H9 (cell line): ENCODE data around the gene ANKH. TPM values are rescaled to one million over a fixed set of nuclear protein-coding genes. Genes with fewer than 3 reads are reported as not detected.
A peak's percentile ranks its signal among the peaks of the same experiment; 100 is the strongest.

Source experiments
- DNase-seq: peaks from one replicate; pipeline ENCODE4 v3.0.0-alpha.2; 2017
- H2AFZ ChIP-seq: one replicate; pipeline ENCODE4 v1.6.1; 2013; ENCODE audit warnings: mild to moderate bottlenecking, low read length, control low read depth, moderate library complexity
- H2AK5ac ChIP-seq: 2 replicates; pipeline ENCODE4 v1.6.1; 2013; ENCODE audit warnings: low read length, control low read depth, mixed read lengths; ENCODE audit not compliant: insufficient read length
- H2BK120ac ChIP-seq: one replicate; pipeline ENCODE4 v1.6.1; 2013; ENCODE audit warnings: low read depth, mild to moderate bottlenecking, low read length, control low read depth, inconsistent platforms; ENCODE audit not compliant: poor library complexity, severe bottlenecking
- H2BK12ac ChIP-seq: 2 replicates; pipeline ENCODE4 v1.6.1; 2013; ENCODE audit warnings: low read length, control low read depth, mixed read lengths, low read depth; ENCODE audit not compliant: insufficient read length
- H2BK15ac ChIP-seq: 2 replicates; pipeline ENCODE4 v1.6.1; 2013; ENCODE audit warnings: low read depth, low read length, control low read depth
- H2BK20ac ChIP-seq: one replicate; pipeline ENCODE4 v1.6.1; 2013; ENCODE audit warnings: low read depth, mild to moderate bottlenecking, low read length, control low read depth, inconsistent platforms; ENCODE audit not compliant: poor library complexity, severe bottlenecking
- H2BK5ac ChIP-seq: 2 replicates; pipeline ENCODE4 v1.6.1; 2013; ENCODE audit warnings: low read length, control low read depth, mixed read lengths; ENCODE audit not compliant: insufficient read length
- H3K14ac ChIP-seq: 2 replicates; pipeline ENCODE4 v1.6.1; 2013; ENCODE audit warnings: low read length, control low read depth; ENCODE audit not compliant: insufficient read depth
- H3K18ac ChIP-seq: 2 replicates; pipeline ENCODE4 v1.6.1; 2013; ENCODE audit warnings: low read depth, mild to moderate bottlenecking, mixed read lengths, low read length, control low read depth; ENCODE audit not compliant: insufficient read length
- H3K23ac ChIP-seq: 2 replicates; pipeline ENCODE4 v1.6.1; 2013; ENCODE audit warnings: low read length, control low read depth, mixed read lengths, low read depth; ENCODE audit not compliant: insufficient read length
- H3K23me2 ChIP-seq: 2 replicates; pipeline ENCODE4 v1.6.1; 2013; ENCODE audit warnings: low read depth, mild to moderate bottlenecking, mixed read lengths, low read length, control low read depth; ENCODE audit not compliant: insufficient read length, poor library complexity, severe bottlenecking
- H3K27ac ChIP-seq: 2 replicates; pipeline ENCODE4 v1.5.1; 2013; ENCODE audit warnings: low read length, control low read depth, mixed read lengths, low read depth; ENCODE audit not compliant: insufficient read length
- H3K27me3 ChIP-seq: 2 replicates; pipeline ENCODE4 v1.6.1; 2013; ENCODE audit warnings: low read length, control low read depth, inconsistent platforms; ENCODE audit not compliant: insufficient read depth
- H3K4ac ChIP-seq: 2 replicates; pipeline ENCODE4 v1.6.1; 2013; ENCODE audit warnings: low read depth, mild to moderate bottlenecking, control low read depth, inconsistent platforms, low read length, moderate library complexity
- H3K4me1 ChIP-seq: 2 replicates; pipeline ENCODE4 v1.6.1; 2013; ENCODE audit warnings: low read length, control low read depth, inconsistent platforms; ENCODE audit not compliant: insufficient read depth
- H3K4me2 ChIP-seq: 2 replicates; pipeline ENCODE4 v1.6.1; 2013; ENCODE audit warnings: low read length, control low read depth, mixed read lengths; ENCODE audit not compliant: insufficient read length, insufficient read depth
- H3K56ac ChIP-seq: 2 replicates; pipeline ENCODE4 v1.6.1; 2013; ENCODE audit warnings: low read depth, mild to moderate bottlenecking, mixed read lengths, low read length, control low read depth; ENCODE audit not compliant: insufficient read length
- H3K79me1 ChIP-seq: 2 replicates; pipeline ENCODE4 v1.6.1; 2013; ENCODE audit warnings: low read depth, mild to moderate bottlenecking, moderate library complexity, low read length, control low read depth, inconsistent platforms; ENCODE audit not compliant: insufficient read depth, poor library complexity, severe bottlenecking
- H3K79me2 ChIP-seq: 2 replicates; pipeline ENCODE4 v1.6.1; 2013; ENCODE audit warnings: low read length, control low read depth, inconsistent platforms; ENCODE audit not compliant: insufficient read depth
- H3K9ac ChIP-seq: 2 replicates; pipeline ENCODE4 v1.6.1; 2013; ENCODE audit warnings: low read length, control low read depth, mixed read lengths; ENCODE audit not compliant: insufficient read length; ENCODE audit errors: extremely low read depth
- H3K9me3 ChIP-seq: one replicate; pipeline ENCODE4 v1.6.1; 2013; ENCODE audit warnings: low read depth, low read length, inconsistent platforms; ENCODE audit not compliant: control insufficient read depth
- H3T11ph ChIP-seq: one replicate; pipeline ENCODE4 v1.6.1; 2013; ENCODE audit warnings: mild to moderate bottlenecking, low read length, control low read depth, inconsistent platforms
- H4K20me1 ChIP-seq: one replicate; pipeline ENCODE4 v1.6.1; 2013; ENCODE audit not compliant: control insufficient read depth, insufficient read length, insufficient read depth
- H4K5ac ChIP-seq: 2 replicates; pipeline ENCODE4 v1.6.1; 2013; ENCODE audit warnings: low read depth, mild to moderate bottlenecking, mixed read lengths, low read length, control low read depth; ENCODE audit not compliant: insufficient read length
- H4K8ac ChIP-seq: replicated peaks from 2 replicates; pipeline ENCODE4 v1.6.1; 2013; ENCODE audit warnings: low read length, control low read depth, mixed read lengths, low read depth; ENCODE audit not compliant: insufficient read length
- H4K91ac ChIP-seq: 2 replicates; pipeline ENCODE4 v1.6.1; 2013; ENCODE audit warnings: low read depth, mild to moderate bottlenecking, moderate library complexity, mixed read lengths, low read length, control low read depth; ENCODE audit not compliant: insufficient read length
- H3K27ac Mint-ChIP-seq, 3 experiments: 2 replicates in 2 of 3; 3 replicates in 1 of 3; pipeline ENCODE4 v1.8.0; 2020 to 2021; ENCODE audit warnings: mixed read lengths in 3 of 3, mild to moderate bottlenecking in 1 of 3, moderate library complexity in 1 of 3
- H3K27me3 Mint-ChIP-seq: 2 replicates; pipeline ENCODE4 v1.8.0; 2021; ENCODE audit warnings: low read depth, mild to moderate bottlenecking, moderate library complexity, mixed read lengths
- H3K36me3 Mint-ChIP-seq, 3 experiments: 2 replicates in 2 of 3; 3 replicates in 1 of 3; pipeline ENCODE4 v1.8.0; 2020 to 2021; ENCODE audit warnings: low read depth in 3 of 3, mixed read lengths in 3 of 3; ENCODE audit not compliant: insufficient read depth in 1 of 3
- H3K4me1 Mint-ChIP-seq, 2 experiments: 2 replicates each; pipeline ENCODE4 v1.8.0; 2020; ENCODE audit warnings: mixed read lengths in 2 of 2
- H3K4me3 Mint-ChIP-seq, 2 experiments: 2 replicates in 1 of 2; 3 replicates in 1 of 2; pipeline ENCODE4 v1.8.0; 2020 to 2021; ENCODE audit warnings: mild to moderate bottlenecking in 2 of 2, mixed read lengths in 2 of 2, moderate library complexity in 1 of 2
- H3K9me3 Mint-ChIP-seq, 2 experiments: 2 replicates in 1 of 2; 3 replicates in 1 of 2; pipeline ENCODE4 v1.8.0; 2020; ENCODE audit warnings: mild to moderate bottlenecking in 2 of 2, mixed read lengths in 2 of 2, moderate library complexity in 1 of 2
- CTCF ChIP-seq: fragments of 200-600 bp; sonication (generic); conservative IDR thresholded peaks from 3 replicates; pipeline ENCODE4 v1.8.0; 2021; ENCODE audit warnings: antibody characterized with exemption, mild to moderate bottlenecking
- WGBS: extraction: QIAGEN DNeasy Blood & Tissue Kit; methylation state at CpG from one replicate; pipeline ENCODE4 v1.1.7; 2013; ENCODE audit warnings: missing lambda C conversion rate, low lambda C conversion rate, mixed read lengths; ENCODE audit not compliant: insufficient read length; ENCODE audit errors: extremely low coverage; 5-methylcytosine and 5-hydroxymethylcytosine counted together
- total RNA-seq: library from RNA; stranded (reverse); gene quantifications from 2 replicates; pipeline ENCODE4 v1.2.1, GENCODE V29; 2021

Gene ANKH
- total RNA-seq, 1 experiment from 2014 or later, result 9.6 TPM

- Histone ChIP-seq H3K56ac (no peak overlapping the region), H4K5ac (no peak overlapping the region), H3K27ac (no peak overlapping the region), H3K14ac (0 out of 2 replicates have a peak overlapping the region, but pooled peaks have one; percentile 19), H3K27me3 (no peaks in the 10 kb centered on the region), H3K79me1 (no peaks in the 10 kb centered on the region), H2BK5ac (no peak overlapping the region), H3K9me3 (no peaks in the 10 kb centered on the region), H3K23ac (no peak overlapping the region), H3K23me2 (no peaks in the 10 kb centered on the region), H4K8ac (no peak overlapping the region), H3K4me2 (no peak overlapping the region), H2BK120ac (no peak overlapping the region), H2AK5ac (no peak overlapping the region), H2BK12ac (no peak overlapping the region), H2BK15ac (no peak overlapping the region), H2BK20ac (no peak overlapping the region), H3K79me2 (no peaks in the 10 kb centered on the region), H2AFZ (no peak overlapping the region), H3K18ac (no peak overlapping the region), H3K9ac (no peak overlapping the region), H3K4ac (no peak overlapping the region), H3K4me1 (no peaks in the 10 kb centered on the region), H4K20me1 (no peaks in the 10 kb centered on the region), H3T11ph (no peak overlapping the region), H4K91ac (no peak overlapping the region)
- no peaks in the 10 kb centered on the region for H3K36me3 Mint-ChIP-seq
- H3K9me3 Mint-ChIP-seq, result no peaks in the 10 kb centered on the region
- whole genome bisulfite sequencing, result no CpG with 5 or more reads among the region's 4 CpGs
- no peak overlapping the region for H3K27ac Mint-ChIP-seq
- H3K27me3 Mint-ChIP-seq, result no peaks in the 10 kb centered on the region
- peaks cover 4 to 5% of the 10 kb centered on the region in 2 experiments; a peak in 2 of 4 replicates for H3K4me1 Mint-ChIP-seq
- TF ChIP-seq CTCF, result no peak
- DNase-seq, result no peak
- H3K4me3 Mint-ChIP-seq, result no peak overlapping the region
Measured at GRCh38 chr5:14794583-14795230, 76.9 kb downstream of the ANKH start.
